Measurements from ENCODE around the gene USP10.

The USP10 gene

GRCh38 chr16:84753412-84754326, 53.9 kb downstream of the USP10 start:
- no peak for DNase-seq

GRCh38 chr16:84754353-84754856, 54.6 kb downstream of the USP10 start:
- DNase-seq, result peak; percentile 83

GRCh38 chr16:84754956-84755672, 55.3 kb downstream of the USP10 start:
- no peak for DNase-seq

GRCh38 chr16:84756830-84757229, 57.0 kb downstream of the USP10 start:
- DNase-seq, result no peak

GRCh38 chr16:84758627-84759026, 58.8 kb downstream of the USP10 start:
- no peak for DNase-seq

GRCh38 chr16:84759061-84759460, 59.3 kb downstream of the USP10 start:
- DNase-seq, result peak; percentile 88

- DNase-seq, result no peak
These were observed 60.1 kb downstream of the USP10 start for GRCh38 chr16:84759906-84760305.

- no peak for DNase-seq
These were observed 61.9 kb downstream of the USP10 start for GRCh38 chr16:84761448-84762368.

GRCh38 chr16:84763164-84763563, 63.4 kb downstream of the USP10 start:
- no peak for DNase-seq

- DNase-seq, result no peak
These were observed 63.8 kb downstream of the USP10 start for GRCh38 chr16:84763629-84764028.

GRCh38 chr16:84764970-84765369, 65.2 kb downstream of the USP10 start:
- DNase-seq, result no peak

GRCh38 chr16:84765616-84766580, 66.1 kb downstream of the USP10 start:
- DNase-seq, result peak; percentile 63

GRCh38 chr16:84766978-84767773, 67.4 kb downstream of the USP10 start:
- DNase-seq, result no peak

GRCh38 chr16:84768061-84768807, 68.4 kb downstream of the USP10 start:
- DNase-seq, result peak; percentile 52

- no peak for DNase-seq
These were observed 69.0 kb downstream of the USP10 start for GRCh38 chr16:84768808-84769197.

- no peak for DNase-seq
These were observed 69.6 kb downstream of the USP10 start for GRCh38 chr16:84769416-84769815.

GRCh38 chr16:84773312-84773711, 73.5 kb downstream of the USP10 start:
- no peak for DNase-seq

- no peak for DNase-seq
These were observed 75.0 kb downstream of the USP10 start for GRCh38 chr16:84774810-84775209.

GRCh38 chr16:84775262-84775810, 75.5 kb downstream of the USP10 start:
- DNase-seq, result no peak

All from central memory CD4-positive, alpha-beta T cell (primary cell).